GM18951 (cell line): Measurements from ENCODE around the gene CBX7.

Source experiments
- POLR2A ChIP-seq: IDR thresholded peaks from 4 replicates; pipeline ENCODE4 v1.6.1; 2011; ENCODE audit warnings: mild to moderate bottlenecking; ENCODE audit not compliant: insufficient read length, insufficient read depth; ENCODE audit errors: extremely low read depth
- in situ Hi-C: fragments of 300-500 bp; cut with MboI; formaldehyde crosslinking; loops from one replicate; pipeline ENCODE4 v1.12.0; 2022; ENCODE audit warnings: low sequenced_read_pairs, mixed read lengths, inconsistent platforms; ENCODE audit not compliant: unreplicated experiment

The CBX7 gene

DNA sequence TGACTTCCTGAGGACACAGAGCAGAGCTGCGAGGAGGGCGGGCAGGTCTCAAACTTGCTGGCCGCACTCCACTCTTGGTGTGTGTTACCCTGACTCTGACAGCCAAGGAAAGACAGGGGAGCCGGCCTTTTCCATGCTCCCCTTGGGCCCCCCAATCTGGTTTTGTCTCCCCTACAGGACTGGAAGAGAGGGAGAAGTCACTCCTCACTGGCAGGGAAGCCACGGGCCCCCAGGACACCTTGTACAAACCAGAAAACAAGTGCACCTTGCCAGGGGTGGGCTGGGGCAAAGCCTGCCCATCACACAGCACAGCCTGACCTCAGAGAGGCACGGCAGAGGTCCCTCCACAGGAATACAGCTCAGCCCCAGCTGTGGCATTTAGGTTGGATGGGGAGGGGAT, 20.2 kb downstream of the CBX7 start:
- in situ Hi-C loops, result no loop called here
- no peak for TF ChIP-seq POLR2A

DNA sequence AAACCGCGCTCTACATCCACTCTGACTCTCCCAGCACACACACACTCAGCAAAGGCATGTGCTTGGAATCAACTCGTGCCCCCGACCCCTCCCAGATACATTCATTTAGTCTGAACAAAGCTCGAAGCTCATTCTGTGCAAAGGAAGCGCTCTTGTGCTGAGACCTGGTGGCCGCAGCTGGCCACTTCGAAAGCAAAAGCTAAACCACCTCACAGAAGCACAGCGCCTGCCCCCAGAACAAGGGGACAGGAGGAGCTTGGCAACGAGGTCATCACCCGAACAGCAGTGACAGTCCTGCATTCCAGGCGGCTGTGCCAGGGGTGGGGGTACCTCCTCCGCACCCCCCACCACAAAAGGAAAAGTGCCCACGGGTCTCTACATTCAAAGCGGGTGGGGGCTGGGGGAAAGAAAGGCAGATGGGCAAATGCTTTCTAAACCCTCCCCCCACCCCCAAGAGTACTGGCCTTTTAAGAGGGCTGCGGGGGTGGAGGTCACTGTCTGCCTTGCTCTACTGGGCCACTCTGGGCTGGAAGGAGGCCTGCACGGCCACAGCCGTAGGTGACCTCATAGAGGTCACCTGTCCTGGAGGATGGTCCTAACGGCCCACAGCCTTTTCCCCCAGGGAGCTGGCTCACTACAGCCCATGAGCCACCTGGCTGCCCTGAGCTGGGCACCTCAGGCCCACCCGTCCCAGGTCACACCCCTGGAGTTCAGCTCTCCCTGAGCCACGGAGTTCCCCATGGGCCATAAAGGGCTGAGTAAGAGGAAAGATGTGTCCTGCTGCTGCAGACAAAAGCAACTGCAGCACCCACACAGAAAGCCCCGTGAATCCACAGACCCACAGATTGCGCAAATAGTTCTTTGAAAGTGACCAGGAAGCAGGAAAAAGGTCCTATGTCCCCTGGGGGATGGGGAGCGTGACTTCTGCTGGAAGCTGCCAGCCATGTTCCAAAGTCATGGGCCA, 21.3 kb downstream of the CBX7 start:
- in situ Hi-C loops, result no loop called here
- no peak for TF ChIP-seq POLR2A

DNA sequence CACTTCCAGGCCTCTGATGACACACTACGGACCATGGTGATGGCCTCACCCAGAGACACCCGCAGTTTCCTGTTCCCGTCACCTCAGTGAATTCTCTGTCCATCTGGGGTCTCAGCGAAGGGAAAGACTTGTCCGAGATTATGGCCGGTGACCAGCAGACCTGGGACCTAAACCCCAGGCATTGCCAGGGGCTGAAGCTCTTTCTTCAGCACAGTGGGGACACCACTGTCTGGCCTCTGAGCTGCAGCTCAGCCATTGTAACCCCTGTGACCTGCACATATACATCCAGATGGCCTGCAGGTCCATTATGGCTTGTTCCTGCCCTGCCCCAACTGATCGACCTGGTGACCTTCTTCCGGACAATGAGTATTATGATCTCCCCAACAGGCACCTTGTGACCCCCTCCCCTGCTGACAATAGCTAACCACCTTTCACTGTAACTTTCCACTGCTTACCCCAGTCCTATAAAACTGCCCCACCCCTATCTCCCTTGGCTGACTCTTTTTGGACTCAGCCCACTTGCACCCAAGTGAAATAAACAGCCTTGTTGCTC, 22.3 kb downstream of the CBX7 start:
- in situ Hi-C loops, result no loop called here
- TF ChIP-seq POLR2A, result no peak

- in situ Hi-C loops, result no loop called here
- no peak for TF ChIP-seq POLR2A
Measured at GRCh38 chr22:39129746-39130145, 22.7 kb downstream of the CBX7 start.

- in situ Hi-C loops, result no loop called here
- TF ChIP-seq POLR2A, result no peak
Measured at GRCh38 chr22:39129081-39129480, 23.4 kb downstream of the CBX7 start.

- no peak for TF ChIP-seq POLR2A
- in situ Hi-C loops, result no loop called here
Measured at GRCh38 chr22:39128508-39128907, 24.0 kb downstream of the CBX7 start.

DNA sequence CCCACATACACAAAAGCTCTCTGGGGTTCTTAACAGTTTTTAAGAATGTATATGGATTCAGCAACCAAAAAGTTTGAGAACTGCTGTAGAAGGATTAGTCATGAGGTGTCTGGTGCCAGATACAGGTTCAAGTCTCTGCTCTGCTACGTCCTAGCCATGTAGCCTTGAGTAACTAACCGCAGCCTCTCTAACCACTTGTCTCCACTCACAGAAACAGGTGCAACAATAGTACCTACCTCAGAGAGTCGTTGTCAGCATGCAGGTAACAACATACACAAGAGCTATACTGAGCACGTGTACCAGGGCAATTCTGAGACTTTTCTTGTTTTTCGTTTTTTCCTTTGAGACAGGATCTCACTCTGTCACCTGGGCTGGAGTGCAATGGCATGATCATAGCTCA, 26.9 kb downstream of the CBX7 start:
- in situ Hi-C loops, result no loop called here
- TF ChIP-seq POLR2A, result no peak

DNA sequence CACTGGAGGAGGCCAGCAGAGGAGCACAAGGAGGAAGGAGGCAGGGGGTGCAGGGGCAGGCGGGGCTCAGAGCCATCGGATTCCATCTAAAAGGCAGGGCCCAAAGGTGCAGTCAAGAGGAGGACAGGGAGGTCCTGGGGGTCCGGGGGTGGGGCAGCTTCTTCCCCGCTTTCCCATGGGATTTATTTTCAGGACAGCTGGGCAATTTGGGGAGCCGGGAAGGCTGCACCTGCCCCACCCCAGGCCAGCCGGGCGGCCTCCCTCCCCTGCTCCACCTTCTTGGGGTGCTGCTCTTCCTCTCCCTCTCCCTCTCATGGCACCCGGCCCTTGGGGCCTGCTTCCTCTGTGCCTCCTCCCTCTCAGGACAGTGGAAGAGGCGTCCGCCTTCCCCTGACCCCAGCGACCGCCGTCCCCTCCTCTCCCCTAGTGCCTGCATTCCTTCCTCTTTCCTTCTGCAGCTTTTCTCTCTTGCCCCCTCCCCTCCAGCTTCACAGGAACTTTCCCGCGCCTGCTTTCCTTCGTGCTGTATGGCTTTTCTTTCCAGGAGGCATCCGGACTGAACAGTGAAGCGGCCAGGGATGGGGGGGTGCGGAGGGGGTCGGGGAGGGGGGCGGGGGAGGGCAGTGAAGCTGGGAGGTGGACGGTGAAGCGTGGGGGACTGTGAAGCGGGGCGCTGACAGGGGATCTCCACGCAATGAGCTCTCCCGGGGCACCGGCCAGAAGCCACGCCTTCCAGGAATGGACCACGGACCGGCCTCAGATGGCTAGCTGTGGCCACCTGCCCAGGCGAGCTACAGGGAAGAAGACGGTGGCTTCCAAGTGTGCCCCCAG, 28.5 kb downstream of the CBX7 start:
- no peak for TF ChIP-seq POLR2A
- in situ Hi-C loops, result loop anchor here (5.0 kb wide), 1 partner anchor 112 kb away; the partner anchor contains the start of gene APOBEC3C

GRCh38 chr22:39122772-39123470, 29.6 kb downstream of the CBX7 start:
- in situ Hi-C loops, result loop anchor here (5.0 kb wide), 1 partner anchor 111 kb away; the partner anchor contains the start of gene APOBEC3C
- TF ChIP-seq POLR2A, result no peak

- in situ Hi-C loops, result loop anchor here (5.0 kb wide), 1 partner anchor 109 kb away; the partner anchor contains the start of gene APOBEC3C
- TF ChIP-seq POLR2A, result no peak
Measured at GRCh38 chr22:39120983-39121382, 31.5 kb downstream of the CBX7 start.

DNA sequence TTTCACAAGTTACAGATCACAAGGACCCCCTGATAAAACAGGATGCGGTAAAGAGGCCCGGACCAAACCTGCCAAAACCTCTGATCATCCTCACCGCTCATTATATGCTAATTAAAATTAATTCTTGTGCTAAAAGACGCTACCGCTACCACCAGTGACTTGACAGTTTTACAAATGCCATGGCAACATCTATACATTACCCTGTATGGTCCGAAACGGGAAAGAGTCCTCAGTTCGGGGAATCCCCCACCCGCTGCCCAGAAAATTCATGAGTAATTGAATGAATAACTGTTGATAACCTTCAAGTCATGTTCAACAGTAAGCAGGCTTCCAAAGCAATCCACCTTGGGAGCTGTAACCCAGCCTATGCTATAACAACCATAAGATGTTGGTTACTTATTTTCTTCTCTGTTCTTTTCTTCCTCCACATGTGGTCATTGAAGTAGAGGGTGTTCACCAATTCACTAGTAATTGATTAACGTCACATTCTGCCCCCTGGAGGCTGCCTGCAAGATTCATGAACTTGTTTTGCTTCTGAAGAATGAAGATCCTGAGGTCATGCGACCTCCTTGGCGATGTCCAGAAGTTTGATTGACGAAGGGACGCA, 34.8 kb downstream of the CBX7 start:
- no peak for TF ChIP-seq POLR2A
- in situ Hi-C loops, result no loop called here

DNA sequence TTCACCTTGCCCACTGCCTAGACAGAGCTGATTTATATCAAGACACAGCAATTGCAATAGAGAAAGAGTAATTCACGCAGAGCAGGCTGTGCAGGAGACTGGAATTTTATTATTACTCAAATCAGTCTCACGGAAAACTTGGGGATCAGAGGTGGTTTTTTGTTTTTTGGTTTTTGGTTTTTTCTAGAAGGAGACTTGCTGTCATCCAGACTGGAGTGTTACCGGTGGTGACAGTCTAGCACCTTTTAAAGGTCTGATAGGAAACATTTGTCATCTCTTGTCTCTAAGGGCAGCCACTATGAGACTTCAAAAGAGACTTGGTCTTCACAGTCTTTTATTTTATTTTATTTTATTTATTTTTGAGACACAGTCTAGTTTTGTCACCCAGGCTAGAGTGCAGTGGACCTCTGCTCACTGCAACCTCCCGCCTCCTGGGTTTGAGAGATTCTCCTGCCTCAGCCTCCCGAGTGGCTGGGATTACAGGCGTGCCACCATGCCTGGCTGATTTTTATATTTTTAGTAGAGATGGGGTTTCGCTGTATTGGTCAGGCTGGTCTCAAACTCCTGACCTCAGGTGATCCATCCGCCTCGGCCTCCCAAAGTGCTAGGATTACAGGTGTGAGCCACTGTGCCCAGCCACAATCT, 36.4 kb downstream of the CBX7 start:
- in situ Hi-C loops, result no loop called here
- no peak for TF ChIP-seq POLR2A

DNA sequence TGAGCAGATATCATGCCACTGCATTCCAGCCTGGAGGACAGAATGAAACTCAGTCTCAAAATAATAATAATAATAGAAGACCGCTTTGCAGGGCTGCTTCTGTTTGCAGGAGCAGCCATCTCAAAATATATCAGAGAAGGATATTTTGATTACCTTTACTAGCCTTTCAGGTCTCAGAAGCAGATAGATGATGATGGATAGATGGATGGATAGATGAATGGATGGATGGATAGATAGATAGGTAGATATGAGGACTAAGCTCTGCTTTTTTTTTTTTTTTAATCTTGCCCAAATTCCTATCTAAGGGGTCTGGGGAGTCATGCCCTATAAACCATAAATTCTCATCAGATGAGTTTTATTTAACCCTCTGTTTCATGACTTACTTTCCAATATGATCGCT, 36.9 kb downstream of the CBX7 start:
- in situ Hi-C loops, result no loop called here

More for the DNA sequence above, 36.9 kb downstream of the CBX7 start:
- no peak for TF ChIP-seq POLR2A
